Neural progenitor cell (in vitro differentiated cells): Measurements from ENCODE around the gene ZNF350. TPM values are rescaled to one million over a fixed set of nuclear protein-coding genes. Genes with fewer than 3 reads are reported as not detected.
"Not testable (repeated sequence)": the region's sequence is repeated elsewhere in the genome, so short reads cannot be mapped to it uniquely, and the experiment has no call there.

Experiments
- DNase-seq: peaks from one replicate; pipeline ENCODE4 v3.0.0-alpha.2; 2016; ENCODE audit warnings: low spot score
- H2AFZ ChIP-seq: fragments of 200-600 bp; sonication (generic); replicated peaks from 2 replicates; pipeline ENCODE4 v1.6.1; 2016; ENCODE audit warnings: antibody characterized with exemption
- H3F3A ChIP-seq: fragments of 200-600 bp; sonication (generic); 2 replicates; pipeline ENCODE4 v1.6.1; 2016; ENCODE audit warnings: antibody characterized with exemption, low read depth
- H3K27ac ChIP-seq: fragments of 200-600 bp; sonication (generic); 2 replicates; pipeline ENCODE4 v1.5.1; 2016; ENCODE audit warnings: mild to moderate bottlenecking
- H3K27me3 ChIP-seq: fragments of 200-600 bp; sonication (generic); 2 replicates; pipeline ENCODE4 v1.6.1; 2016; ENCODE audit warnings: mild to moderate bottlenecking, moderate library complexity
- H3K36me3 ChIP-seq: fragments of 200-600 bp; sonication (generic); 2 replicates; pipeline ENCODE4 v1.5.1; 2016
- H3K4me1 ChIP-seq: fragments of 200-600 bp; sonication (generic); 2 replicates; pipeline ENCODE4 v1.6.1; 2016; ENCODE audit warnings: mixed run types
- H3K4me2 ChIP-seq: fragments of 200-600 bp; sonication (generic); 2 replicates; pipeline ENCODE4 v1.6.1; 2016
- H3K4me3 ChIP-seq: fragments of 200-600 bp; sonication (generic); 2 replicates; pipeline ENCODE4 v1.5.1; 2016
- H3K79me2 ChIP-seq: fragments of 200-600 bp; sonication (generic); 2 replicates; pipeline ENCODE4 v1.6.1; 2016; ENCODE audit warnings: low read depth
- H3K9ac ChIP-seq: fragments of 200-600 bp; sonication (generic); 2 replicates; pipeline ENCODE4 v1.6.1; 2016
- H3K9me3 ChIP-seq: fragments of 200-600 bp; sonication (generic); 2 replicates; pipeline ENCODE4 v1.5.1; 2016; ENCODE audit warnings: low read depth
- H4K20me1 ChIP-seq: fragments of 200-600 bp; sonication (generic); 2 replicates; pipeline ENCODE4 v1.6.1; 2016; ENCODE audit warnings: low read depth
- H3K27ac Mint-ChIP-seq: 3 replicates; pipeline ENCODE4 v1.8.0; 2021; ENCODE audit warnings: mixed read lengths
- H3K27me3 Mint-ChIP-seq: 2 replicates; pipeline ENCODE4 v1.8.0; 2022; ENCODE audit warnings: low read depth, mild to moderate bottlenecking, inconsistent platforms, moderate library complexity, mixed read lengths; ENCODE audit not compliant: insufficient read depth
- H3K36me3 Mint-ChIP-seq: 3 replicates; pipeline ENCODE4 v1.8.0; 2021; ENCODE audit warnings: mixed read lengths
- H3K4me1 Mint-ChIP-seq: 3 replicates; pipeline ENCODE4 v1.8.0; 2021; ENCODE audit warnings: mixed read lengths
- H3K4me3 Mint-ChIP-seq: 3 replicates; pipeline ENCODE4 v1.8.0; 2021; ENCODE audit warnings: mild to moderate bottlenecking, moderate library complexity, mixed read lengths
- H3K9me3 Mint-ChIP-seq: 3 replicates; pipeline ENCODE4 v1.8.0; 2020; ENCODE audit warnings: mixed read lengths
- EZH2 ChIP-seq: fragments of 200-600 bp; sonication (generic); IDR thresholded peaks from 2 replicates; pipeline ENCODE4 v1.6.1; 2017; ENCODE audit warnings: antibody characterized with exemption, mild to moderate bottlenecking, moderate library complexity
- EZH2phosphoT487 ChIP-seq: fragments of 200-600 bp; sonication (generic); IDR thresholded peaks from 2 replicates; pipeline ENCODE4 v1.6.1; 2017; ENCODE audit warnings: antibody characterized with exemption
- total RNA-seq: library from RNA; depleted of rRNA; stranded (reverse); fragments of >200 nt; gene quantifications from 2 replicates; pipeline ENCODE4 v1.2.3, GENCODE V29; 2015; ENCODE audit warnings: low replicate concordance
- TF ChIP-seq, protein P1 (sequence below): fragments of 200-600 bp; sonication (generic); IDR thresholded peaks from 2 replicates; pipeline ENCODE4 v1.5.1; 2017; ENCODE audit warnings: antibody characterized with exemption, mild to moderate bottlenecking

The ZNF350 gene
- total RNA-seq, 1 donor from 2014 or later: 7.3 TPM

DNA sequence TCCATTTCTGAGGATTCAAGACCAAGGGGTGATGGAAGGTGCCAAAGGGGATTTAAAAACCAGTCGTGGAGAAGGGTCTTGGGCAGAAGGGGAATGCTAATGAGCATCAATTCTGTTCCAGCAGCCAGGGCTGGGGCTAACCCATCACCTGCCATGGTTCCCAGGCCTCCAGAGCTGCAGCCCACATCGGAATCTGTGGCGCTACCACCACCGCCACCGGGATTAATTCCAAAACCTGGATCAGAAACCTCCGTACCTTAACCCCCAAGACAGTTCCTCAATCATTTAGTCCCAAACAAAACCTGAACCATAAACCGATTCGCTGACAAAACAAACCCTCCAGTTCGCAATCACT lies 20.8 kb upstream of the ZNF350 start:
- TF ChIP-seq EZH2phosphoT487: no peak
- no peak for TF ChIP-seq EZH2
- TF ChIP-seq, protein P1, sequence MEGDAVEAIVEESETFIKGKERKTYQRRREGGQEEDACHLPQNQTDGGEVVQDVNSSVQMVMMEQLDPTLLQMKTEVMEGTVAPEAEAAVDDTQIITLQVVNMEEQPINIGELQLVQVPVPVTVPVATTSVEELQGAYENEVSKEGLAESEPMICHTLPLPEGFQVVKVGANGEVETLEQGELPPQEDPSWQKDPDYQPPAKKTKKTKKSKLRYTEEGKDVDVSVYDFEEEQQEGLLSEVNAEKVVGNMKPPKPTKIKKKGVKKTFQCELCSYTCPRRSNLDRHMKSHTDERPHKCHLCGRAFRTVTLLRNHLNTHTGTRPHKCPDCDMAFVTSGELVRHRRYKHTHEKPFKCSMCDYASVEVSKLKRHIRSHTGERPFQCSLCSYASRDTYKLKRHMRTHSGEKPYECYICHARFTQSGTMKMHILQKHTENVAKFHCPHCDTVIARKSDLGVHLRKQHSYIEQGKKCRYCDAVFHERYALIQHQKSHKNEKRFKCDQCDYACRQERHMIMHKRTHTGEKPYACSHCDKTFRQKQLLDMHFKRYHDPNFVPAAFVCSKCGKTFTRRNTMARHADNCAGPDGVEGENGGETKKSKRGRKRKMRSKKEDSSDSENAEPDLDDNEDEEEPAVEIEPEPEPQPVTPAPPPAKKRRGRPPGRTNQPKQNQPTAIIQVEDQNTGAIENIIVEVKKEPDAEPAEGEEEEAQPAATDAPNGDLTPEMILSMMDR: no peak
- Histone ChIP-seq H3K9ac (peak overlapping the region; percentile 60), H2AFZ (peak overlapping the region; percentile 100), H3K79me2 (peaks cover 28% of the 10 kb centered on the region), H3F3A (no peaks in the 10 kb centered on the region), H3K27me3 (no peaks in the 10 kb centered on the region), H3K36me3 (no peaks in the 10 kb centered on the region), H3K4me3 (peak overlapping the region; percentile 87), H4K20me1 (no peaks in the 10 kb centered on the region), H3K4me2 (peak overlapping the region; percentile 82), H3K27ac (no peak overlapping the region), H3K4me1 (no peaks in the 10 kb centered on the region), H3K9me3 (peaks cover 7% of the 10 kb centered on the region)
- H3K9me3 Mint-ChIP-seq: peaks cover 70% of the 10 kb centered on the region
- H3K4me3 Mint-ChIP-seq: peak overlapping the region; percentile 98
- H3K27ac Mint-ChIP-seq: peak overlapping the region; percentile 99
- peaks cover 4% of the 10 kb centered on the region for H3K27me3 Mint-ChIP-seq
- H3K36me3 Mint-ChIP-seq: peaks cover 29% of the 10 kb centered on the region
- peak; percentile 53 for DNase-seq
- H3K4me1 Mint-ChIP-seq: peaks cover 16% of the 10 kb centered on the region

DNA sequence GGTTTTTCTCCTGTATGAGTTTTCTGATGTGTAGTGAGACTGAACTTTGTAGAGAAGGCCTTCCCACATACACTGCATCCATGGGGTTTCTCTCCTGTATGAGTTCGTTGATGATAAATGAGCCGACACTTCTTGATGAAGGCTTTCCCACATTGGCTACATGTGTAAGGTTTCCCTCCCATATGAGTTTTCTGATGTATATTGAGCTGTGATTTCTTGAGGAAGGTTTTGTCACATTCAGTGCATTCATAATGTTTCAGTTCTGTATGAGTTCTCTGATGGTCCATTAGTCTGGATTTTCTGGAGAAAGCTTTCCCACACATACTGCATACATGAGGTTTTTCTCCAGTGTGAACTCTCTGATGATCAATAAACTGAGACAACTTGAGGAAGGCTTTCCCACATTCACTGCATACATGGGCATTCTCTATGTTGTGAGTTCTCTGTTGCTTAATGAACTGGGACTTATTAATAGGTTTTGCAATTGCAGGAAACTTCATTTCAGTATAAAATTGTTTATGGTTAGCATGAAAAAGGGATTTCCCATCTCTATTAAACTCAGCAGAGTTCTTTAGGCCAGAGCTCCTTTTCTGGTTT lies 7.5 kb upstream of the ZNF350 start:
- no peak for DNase-seq

DNA sequence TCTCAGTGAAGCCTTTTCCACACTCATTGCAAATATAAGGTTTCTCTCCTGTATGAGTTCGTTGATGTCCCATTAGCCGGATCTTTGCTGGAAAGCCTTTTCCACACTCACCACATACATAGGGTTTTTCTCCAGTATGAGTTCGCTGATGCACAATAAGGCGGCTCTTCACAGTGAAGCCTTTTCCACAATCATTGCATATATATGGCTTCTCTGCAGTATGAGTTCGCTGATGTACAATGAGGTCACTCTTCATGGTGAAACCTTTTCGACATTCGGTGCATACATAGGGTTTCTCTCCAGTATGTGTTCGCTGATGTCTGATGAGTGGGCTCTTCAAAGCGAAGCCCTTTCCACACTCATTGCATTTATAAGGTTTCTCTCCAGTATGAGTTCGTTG lies 6.8 kb upstream of the ZNF350 start:
- no peak overlapping the region for H3K4me2 ChIP-seq
- peaks cover 50% of the 10 kb centered on the region for H3K36me3 ChIP-seq
- Mint-ChIP-seq H3K27me3 (no peaks in the 10 kb centered on the region), H3K36me3 (peaks cover 74% of the 10 kb centered on the region), H3K27ac (no peak overlapping the region), H3K4me3 (no peak overlapping the region), H3K4me1 (no peaks in the 10 kb centered on the region), H3K9me3 (peaks cover 80% of the 10 kb centered on the region)
- no peak overlapping the region for H2AFZ ChIP-seq
- peaks cover 56% of the 10 kb centered on the region for H3K9me3 ChIP-seq
- H3K79me2 ChIP-seq: no peaks in the 10 kb centered on the region
- H3K27me3 ChIP-seq: no peaks in the 10 kb centered on the region
- no peak for DNase-seq
- TF ChIP-seq, protein P1: no peak
- TF ChIP-seq EZH2: no peak
- TF ChIP-seq EZH2phosphoT487: no peak
- no peaks in the 10 kb centered on the region for H3F3A ChIP-seq
- H3K9ac ChIP-seq: no peak overlapping the region
- no peak overlapping the region for H3K27ac ChIP-seq
- H3K4me3 ChIP-seq: no peak overlapping the region
- H4K20me1 ChIP-seq: no peaks in the 10 kb centered on the region
- no peaks in the 10 kb centered on the region for H3K4me1 ChIP-seq

More for the DNA sequence above, 7.5 kb upstream of the ZNF350 start:
- Mint-ChIP-seq H3K36me3 (peaks cover 75% of the 10 kb centered on the region), H3K4me3 (no peak overlapping the region), H3K27ac (no peak overlapping the region), H3K27me3 (no peaks in the 10 kb centered on the region), H3K4me1 (no peaks in the 10 kb centered on the region), H3K9me3 (peaks cover 81% of the 10 kb centered on the region)
- H3K9ac ChIP-seq: no peak overlapping the region
- H2AFZ ChIP-seq: no peak overlapping the region
- no peak for TF ChIP-seq EZH2
- TF ChIP-seq EZH2phosphoT487: no peak
- H3K27ac ChIP-seq: no peak overlapping the region
- peaks cover 57% of the 10 kb centered on the region for H3K36me3 ChIP-seq
- H3K79me2 ChIP-seq: no peaks in the 10 kb centered on the region
- no peaks in the 10 kb centered on the region for H4K20me1 ChIP-seq
- no peak overlapping the region for H3K4me3 ChIP-seq
- no peak overlapping the region for H3K4me2 ChIP-seq
- no peaks in the 10 kb centered on the region for H3K27me3 ChIP-seq
- H3K9me3 ChIP-seq: peaks cover 63% of the 10 kb centered on the region
- no peaks in the 10 kb centered on the region for H3K4me1 ChIP-seq
- H3F3A ChIP-seq: no peaks in the 10 kb centered on the region

DNA sequence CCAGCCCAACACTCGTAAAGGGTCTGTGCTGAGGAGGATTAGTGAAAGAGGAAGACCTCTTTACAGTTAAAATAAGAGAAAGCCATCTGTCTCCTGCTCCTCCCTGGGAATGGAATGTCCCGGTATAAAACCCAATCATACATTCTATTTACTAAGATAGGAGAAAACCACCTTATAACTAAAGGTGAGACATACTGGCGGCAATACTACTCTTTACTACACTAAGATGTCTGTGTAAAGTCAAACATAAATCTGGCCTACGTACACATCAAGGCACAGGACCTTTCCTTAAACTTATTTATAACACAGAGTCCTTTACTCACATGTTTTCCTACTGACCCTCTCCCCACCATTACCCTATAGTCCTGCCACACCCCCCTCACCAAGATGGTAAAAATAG lies 3.3 kb downstream of the ZNF350 start:
- Histone ChIP-seq H4K20me1 (no peaks in the 10 kb centered on the region), H3F3A (no peaks in the 10 kb centered on the region), H3K9me3 (no peaks in the 10 kb centered on the region), H3K27ac (no peak overlapping the region), H3K9ac (no peak overlapping the region), H3K4me2 (no peak overlapping the region), H2AFZ (no peak overlapping the region), H3K4me3 (no peak overlapping the region), H3K4me1 (no peaks in the 10 kb centered on the region), H3K27me3 (no peaks in the 10 kb centered on the region), H3K36me3 (no peaks in the 10 kb centered on the region), H3K79me2 (peaks cover 16% of the 10 kb centered on the region)
- no peak overlapping the region for H3K4me3 Mint-ChIP-seq
- H3K9me3 Mint-ChIP-seq: peaks cover 60% of the 10 kb centered on the region
- H3K27ac Mint-ChIP-seq: no peak overlapping the region
- H3K4me1 Mint-ChIP-seq: peaks cover 3% of the 10 kb centered on the region
- peaks cover 11% of the 10 kb centered on the region for H3K27me3 Mint-ChIP-seq
- H3K36me3 Mint-ChIP-seq: peaks cover 31% of the 10 kb centered on the region
- TF ChIP-seq, protein P1: no peak
- no peak for TF ChIP-seq EZH2phosphoT487
- no peak for TF ChIP-seq EZH2
- DNase-seq: no peak

DNA sequence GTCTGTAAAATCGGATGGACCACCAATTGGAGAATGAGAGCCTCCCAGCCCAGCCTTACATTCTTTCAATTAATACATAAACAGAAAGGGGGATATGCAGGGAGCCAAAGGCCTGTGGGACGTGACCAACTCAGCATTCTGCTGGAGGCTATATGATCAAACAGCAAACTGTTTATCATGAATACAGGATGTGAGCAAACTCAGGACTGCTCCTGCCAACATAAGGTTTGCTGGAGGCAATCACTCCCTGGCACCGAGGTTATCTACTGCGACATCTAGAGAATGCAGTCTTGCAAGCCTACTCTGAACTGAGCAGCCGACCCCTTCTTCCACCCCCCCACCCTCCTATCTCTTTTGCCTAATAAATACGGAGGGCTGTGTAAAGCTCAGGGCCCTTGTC lies 5.7 kb downstream of the ZNF350 start:
- H3K36me3 Mint-ChIP-seq: peaks cover 37% of the 10 kb centered on the region
- not testable (repeated sequence) for H3K9me3 ChIP-seq, H3K4me3 ChIP-seq, H3K27ac Mint-ChIP-seq, DNase-seq, H3F3A ChIP-seq, H3K27ac ChIP-seq, H2AFZ ChIP-seq, H3K36me3 ChIP-seq, H3K9ac ChIP-seq, H3K27me3 ChIP-seq, H3K4me2 ChIP-seq, H3K27me3 Mint-ChIP-seq, H4K20me1 ChIP-seq, H3K79me2 ChIP-seq, H3K4me1 ChIP-seq, H3K4me1 Mint-ChIP-seq, H3K4me3 Mint-ChIP-seq
- H3K9me3 Mint-ChIP-seq: peaks cover 66% of the 10 kb centered on the region
